GM18498 (cell line): ENCODE measurements around the gene FLII.
"Not testable (repeated sequence)": the region's sequence is repeated elsewhere in the genome, so short reads cannot be mapped to it uniquely, and the experiment has no call there.

ENCODE experiments used
- ATAC-seq: cut with Tn5 transposase; IDR thresholded peaks from one replicate; pipeline ENCODE4 v1.9.1; 2021; ENCODE audit warnings: mild to moderate bottlenecking, moderate library complexity; ENCODE audit not compliant: unreplicated experiment

The FLII gene

GRCh38 chr17:18224387-18225120, 34.0 kb downstream of the FLII start:
- ATAC-seq, result no peak

GRCh38 chr17:18224053-18224386, 34.5 kb downstream of the FLII start:
- no peak for ATAC-seq

GRCh38 chr17:18218756-18219415, 39.7 kb downstream of the FLII start:
- ATAC-seq, result no peak

GRCh38 chr17:18217412-18218015, 41.0 kb downstream of the FLII start:
- no peak for ATAC-seq

- ATAC-seq, result not testable (repeated sequence)
Observed at GRCh38 chr17:18216906-18217305, 41.6 kb downstream of the FLII start.

- no peak for ATAC-seq
Observed at GRCh38 chr17:18213666-18214270, 44.8 kb downstream of the FLII start.

- ATAC-seq, result no peak
Observed at GRCh38 chr17:18208092-18208491, 50.4 kb downstream of the FLII start.

GRCh38 chr17:18206962-18207361, 51.6 kb downstream of the FLII start:
- ATAC-seq, result no peak

- no peak for ATAC-seq
Observed at GRCh38 chr17:18205861-18206260, 52.7 kb downstream of the FLII start.

- ATAC-seq, result no peak
Observed at GRCh38 chr17:18203308-18203707, 55.2 kb downstream of the FLII start.

- no peak for ATAC-seq
Observed at GRCh38 chr17:18201108-18201507, 57.4 kb downstream of the FLII start.

- ATAC-seq, result no peak
Observed at GRCh38 chr17:18198530-18198929, 60.0 kb downstream of the FLII start.

GRCh38 chr17:18197535-18198194, 60.9 kb downstream of the FLII start:
- ATAC-seq, result no peak

- ATAC-seq, result no peak
Observed at GRCh38 chr17:18195246-18195645, 63.3 kb downstream of the FLII start.
